Fibroblast of lung (primary cell): Measurements from ENCODE around the gene DIS3L2. TPM values are rescaled to one million over a fixed set of nuclear protein-coding genes. Genes with fewer than 3 reads are reported as not detected.

Experiments
- DNase-seq, 2 donors: peaks; one replicate each; pipeline versions ENCODE4 v3.0.0 to v3.0.0-alpha.2; 2010; ENCODE audit warnings: low read depth in 2 of 2
- H2AFZ ChIP-seq: 2 replicates; pipeline ENCODE4 v1.5.1; 2012; ENCODE audit warnings: low read length, control low read depth, inconsistent platforms
- H3K27ac ChIP-seq: 2 replicates; pipeline ENCODE4 v1.5.1; 2011; ENCODE audit warnings: low read length, control low read depth; ENCODE audit not compliant: insufficient read depth
- H3K27me3 ChIP-seq: 2 replicates; pipeline ENCODE4 v1.5.1; 2011; ENCODE audit warnings: mild to moderate bottlenecking, low read length; ENCODE audit not compliant: control insufficient read depth, insufficient read depth
- H3K36me3 ChIP-seq: 2 replicates; pipeline ENCODE4 v1.5.1; 2011; ENCODE audit warnings: low read length; ENCODE audit not compliant: control insufficient read depth, insufficient read depth
- H3K4me1 ChIP-seq: 2 replicates; pipeline ENCODE4 v1.5.1; 2011; ENCODE audit warnings: low read length; ENCODE audit not compliant: control insufficient read depth, insufficient read depth; ENCODE audit errors: extremely low read depth
- H3K4me2 ChIP-seq: 2 replicates; pipeline ENCODE4 v1.5.1; 2011; ENCODE audit warnings: low read length, control low read depth; ENCODE audit not compliant: insufficient read depth; ENCODE audit errors: extremely low read depth
- H3K4me3 ChIP-seq, 4 experiments: fragments of 200-600 bp in 1 of 4; sonication (generic) in 1 of 4; replicated peaks in 1 of 4; 2 replicates each; pipeline ENCODE4 v1.5.1; 2011 to 2016; ENCODE audit warnings: low read length in 4 of 4, low read depth in 3 of 4, mild to moderate bottlenecking in 3 of 4, control low read depth in 2 of 4, inconsistent platforms in 1 of 4, mixed read lengths in 1 of 4; ENCODE audit not compliant: insufficient read depth in 1 of 4; ENCODE audit errors: control extremely low read depth in 1 of 4
- H3K79me2 ChIP-seq: 2 replicates; pipeline ENCODE4 v1.5.1; 2012; ENCODE audit warnings: mild to moderate bottlenecking, low read length, inconsistent platforms; ENCODE audit not compliant: control insufficient read depth, insufficient read depth
- H3K9ac ChIP-seq: 2 replicates; pipeline ENCODE4 v1.5.1; 2011; ENCODE audit warnings: mild to moderate bottlenecking, low read length, control low read depth; ENCODE audit not compliant: insufficient read depth
- H3K9me3 ChIP-seq: 2 replicates; pipeline ENCODE4 v1.5.1; 2012; ENCODE audit warnings: low read depth, low read length; ENCODE audit not compliant: control insufficient read depth, insufficient read depth
- H4K20me1 ChIP-seq: 2 replicates; pipeline ENCODE4 v1.5.1; 2011; ENCODE audit warnings: low read length; ENCODE audit not compliant: control insufficient read depth, insufficient read depth; ENCODE audit errors: extremely low read depth
- EZH2 ChIP-seq: IDR thresholded peaks from 2 replicates; pipeline ENCODE4 v1.5.1; 2012; ENCODE audit warnings: low read length, control low read depth, mild to moderate bottlenecking; ENCODE audit errors: missing control alignments
- polyA plus RNA-seq, 2 donors: library from polyadenylated mRNA; depleted of rRNA in 1 of 2; stranded (reverse) in 1 of 2; unstranded in 1 of 2; fragments of >200 nt; gene quantifications; 2 replicates each; pipeline ENCODE4 v1.2.1, GENCODE V29; 2011 to 2012; ENCODE audit warnings: missing spikeins in 1 of 2
- total RNA-seq: library from RNA; depleted of rRNA; stranded (reverse); fragments of >200 nt; gene quantifications from 2 replicates; pipeline ENCODE4 v1.2.1, GENCODE V29; 2014
- TF ChIP-seq, protein P1 (sequence below), 2 donors: IDR thresholded peaks in 1 of 2; conservative IDR thresholded peaks in 1 of 2; 1 replicate in 1 of 2; 2 replicates in 1 of 2; pipeline ENCODE4 v1.5.1; 2011 to 2012; ENCODE audit warnings: low read length in 2 of 2, control low read depth in 1 of 2, inconsistent platforms in 1 of 2, low read depth in 1 of 2, mild to moderate bottlenecking in 1 of 2

The DIS3L2 gene
- total and polyA plus RNA-seq, 2 donors (not counting 1 experiment from before 2014, with no cell fraction given): 5.2 to 15.2 TPM

DNA sequence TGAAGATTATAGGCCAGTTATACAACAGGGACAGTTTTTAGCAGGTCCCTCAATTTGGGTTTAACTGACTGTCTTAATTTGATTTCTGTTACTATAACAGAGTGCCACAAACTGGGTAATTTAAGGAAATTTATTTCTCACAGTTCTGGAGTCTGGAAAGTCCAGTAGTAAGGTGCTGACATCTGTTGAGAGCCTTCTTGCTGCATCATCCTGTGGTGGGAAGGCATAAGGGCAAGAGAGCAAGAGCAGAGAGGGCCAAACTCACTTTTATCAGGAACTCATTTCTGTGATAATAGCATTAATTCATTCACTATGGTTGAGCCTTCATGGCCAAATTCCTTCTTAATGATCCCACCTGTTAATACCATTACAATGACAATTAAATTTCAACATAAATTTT, 36.5 kb downstream of the DIS3L2 start:
- Histone ChIP-seq H2AFZ (no peak overlapping the region), H3K27me3 (no peaks in the 10 kb centered on the region), H3K9ac (no peak overlapping the region), H3K36me3 (no peaks in the 10 kb centered on the region), H3K27ac (no peak overlapping the region), H3K9me3 (no peaks in the 10 kb centered on the region), H3K4me2 (no peak overlapping the region), H4K20me1 (peaks cover 2% of the 10 kb centered on the region), H3K79me2 (no peaks in the 10 kb centered on the region), H3K4me3 (no peak overlapping the region), H3K4me1 (no peaks in the 10 kb centered on the region)
- no peak for TF ChIP-seq EZH2
- TF ChIP-seq, protein P1, sequence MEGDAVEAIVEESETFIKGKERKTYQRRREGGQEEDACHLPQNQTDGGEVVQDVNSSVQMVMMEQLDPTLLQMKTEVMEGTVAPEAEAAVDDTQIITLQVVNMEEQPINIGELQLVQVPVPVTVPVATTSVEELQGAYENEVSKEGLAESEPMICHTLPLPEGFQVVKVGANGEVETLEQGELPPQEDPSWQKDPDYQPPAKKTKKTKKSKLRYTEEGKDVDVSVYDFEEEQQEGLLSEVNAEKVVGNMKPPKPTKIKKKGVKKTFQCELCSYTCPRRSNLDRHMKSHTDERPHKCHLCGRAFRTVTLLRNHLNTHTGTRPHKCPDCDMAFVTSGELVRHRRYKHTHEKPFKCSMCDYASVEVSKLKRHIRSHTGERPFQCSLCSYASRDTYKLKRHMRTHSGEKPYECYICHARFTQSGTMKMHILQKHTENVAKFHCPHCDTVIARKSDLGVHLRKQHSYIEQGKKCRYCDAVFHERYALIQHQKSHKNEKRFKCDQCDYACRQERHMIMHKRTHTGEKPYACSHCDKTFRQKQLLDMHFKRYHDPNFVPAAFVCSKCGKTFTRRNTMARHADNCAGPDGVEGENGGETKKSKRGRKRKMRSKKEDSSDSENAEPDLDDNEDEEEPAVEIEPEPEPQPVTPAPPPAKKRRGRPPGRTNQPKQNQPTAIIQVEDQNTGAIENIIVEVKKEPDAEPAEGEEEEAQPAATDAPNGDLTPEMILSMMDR (conservative IDR thresholded peaks at IDR 0.05 in 1 of 2, IDR thresholded peaks at IDR 0.05 in 1 of 2; ENCODE audit: low read depth in 1 of 2, low read length in 2 of 2): no peak
- no peak for DNase-seq

DNA sequence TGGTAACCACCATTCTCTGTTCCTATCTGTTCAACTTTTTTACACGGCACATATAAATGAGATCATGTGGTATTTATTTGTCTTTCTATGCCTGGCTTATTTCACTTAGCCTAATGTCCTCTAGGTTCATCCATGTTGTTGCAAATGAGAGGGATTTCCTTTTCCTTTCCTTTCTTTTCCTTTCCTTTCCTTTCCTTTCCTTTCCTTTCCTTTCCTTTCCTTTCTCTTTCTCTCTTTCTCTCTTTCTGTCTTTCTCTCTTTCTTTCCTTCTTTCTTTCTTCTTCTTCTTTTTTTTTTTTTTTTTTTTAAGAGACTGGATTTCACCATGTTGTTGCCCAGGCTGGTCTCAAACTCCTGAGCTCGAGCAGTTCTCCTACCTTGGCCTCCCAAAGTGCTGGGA, 38.9 kb downstream of the DIS3L2 start:
- TF ChIP-seq, protein P1 (conservative IDR thresholded peaks at IDR 0.05 in 1 of 2, IDR thresholded peaks at IDR 0.05 in 1 of 2; ENCODE audit: low read depth in 1 of 2, low read length in 2 of 2): no peak
- TF ChIP-seq EZH2: no peak
- Histone ChIP-seq H3K27ac (no peak overlapping the region), H3K9ac (no peak overlapping the region), H3K9me3 (no peaks in the 10 kb centered on the region), H4K20me1 (peaks cover 2% of the 10 kb centered on the region), H3K36me3 (no peaks in the 10 kb centered on the region), H3K27me3 (no peaks in the 10 kb centered on the region), H2AFZ (no peak overlapping the region), H3K4me1 (no peaks in the 10 kb centered on the region), H3K4me3 (no peak overlapping the region), H3K79me2 (no peaks in the 10 kb centered on the region), H3K4me2 (no peak overlapping the region)
- DNase-seq: no peak

DNA sequence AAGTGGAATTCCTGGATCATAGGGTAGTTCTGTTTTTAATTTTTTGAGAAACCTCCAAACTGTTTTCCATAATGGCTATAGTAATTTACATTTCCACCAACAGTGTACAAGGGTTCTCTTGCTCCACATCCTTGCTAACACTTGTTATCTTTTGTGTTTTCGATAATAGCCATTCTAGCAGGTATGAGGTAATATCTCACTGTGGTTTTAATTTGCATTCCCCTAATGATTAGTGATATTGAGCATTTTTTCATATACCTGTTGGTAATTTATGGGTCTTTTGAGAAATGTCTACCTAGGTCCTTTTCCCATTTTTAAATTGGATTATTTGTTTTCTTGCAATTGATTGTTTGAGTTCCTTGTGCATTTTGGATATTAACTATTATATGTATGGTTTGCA, 39.6 kb downstream of the DIS3L2 start:
- H3K4me3 ChIP-seq: no peak overlapping the region
- H3K4me2 ChIP-seq: no peak overlapping the region
- no peak for TF ChIP-seq EZH2
- TF ChIP-seq, protein P1 (conservative IDR thresholded peaks at IDR 0.05 in 1 of 2, IDR thresholded peaks at IDR 0.05 in 1 of 2; ENCODE audit: low read depth in 1 of 2, low read length in 2 of 2): no peak
- DNase-seq: no peak
- no peak overlapping the region for H3K9ac ChIP-seq
- no peaks in the 10 kb centered on the region for H3K36me3 ChIP-seq
- no peaks in the 10 kb centered on the region for H3K9me3 ChIP-seq
- no peak overlapping the region for H3K27ac ChIP-seq
- H3K4me1 ChIP-seq: no peaks in the 10 kb centered on the region
- H4K20me1 ChIP-seq: peaks cover 2% of the 10 kb centered on the region
- no peak overlapping the region for H2AFZ ChIP-seq
- H3K79me2 ChIP-seq: no peaks in the 10 kb centered on the region
- no peaks in the 10 kb centered on the region for H3K27me3 ChIP-seq
